GM18505 (cell line): ENCODE measurements around the gene PIP4P1.
A peak's percentile ranks its signal among the peaks of the same experiment; 100 is the strongest.

ENCODE experiments used
- ATAC-seq: cut with Tn5 transposase; IDR thresholded peaks from one replicate; pipeline ENCODE4 v1.9.1; 2021; ENCODE audit not compliant: unreplicated experiment
- POLR2A ChIP-seq: IDR thresholded peaks from 4 replicates; pipeline ENCODE4 v1.6.1; 2011; ENCODE audit warnings: borderline replicate concordance; ENCODE audit not compliant: insufficient read depth, insufficient read length; ENCODE audit errors: extremely low read depth

The PIP4P1 gene

GRCh38 chr14:20436363-20436755 is 24.9 kb downstream of the PIP4P1 start:
- no peak for TF ChIP-seq POLR2A
- no peak for ATAC-seq

DNA sequence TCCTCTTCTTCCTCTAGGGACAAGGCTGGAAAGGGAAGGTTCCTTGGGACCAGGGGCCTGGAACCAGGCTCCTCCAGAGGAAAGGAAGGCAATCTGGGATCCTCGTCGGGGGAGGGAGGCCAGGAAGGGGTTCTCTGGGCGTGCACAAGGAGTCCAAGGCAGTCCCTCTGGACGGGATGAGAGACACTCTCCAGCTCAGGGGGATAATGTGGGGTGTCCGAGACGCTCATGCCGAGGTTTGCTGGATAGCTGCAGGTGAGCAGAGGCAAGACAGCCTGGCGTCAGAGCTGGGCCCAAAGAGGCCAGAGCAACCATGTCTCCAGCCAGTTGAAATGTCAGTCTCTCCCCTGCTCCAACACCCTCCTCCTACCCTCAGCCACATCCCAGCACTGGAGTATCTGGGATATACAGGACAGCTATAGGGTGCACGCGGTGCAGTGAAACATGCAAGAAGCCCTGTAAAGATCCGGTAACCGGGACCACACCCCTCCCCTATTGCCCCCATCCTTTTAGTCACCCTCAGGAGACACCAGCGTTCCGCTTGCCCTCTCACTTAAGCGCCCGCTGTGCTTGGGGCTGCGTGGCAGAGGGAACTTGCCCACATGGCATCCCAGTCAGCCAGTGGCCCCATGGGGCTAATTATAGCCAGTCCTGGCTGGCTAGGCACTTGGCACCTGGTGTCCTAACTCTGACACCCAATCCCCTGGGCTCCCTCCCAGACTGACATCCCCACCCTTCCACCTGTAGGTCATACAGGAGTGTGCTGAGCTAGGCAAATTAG is 25.5 kb downstream of the PIP4P1 start, which contains the start of gene KLHL33:
KLHL33 (minus strand) TSS at position 585 of the 781 bp plus-strand sequence; CDS start at position 230, 355 bp downstream.
- no peak for ATAC-seq
- no peak for TF ChIP-seq POLR2A

- no peak for TF ChIP-seq POLR2A
- no peak for ATAC-seq
These were observed 26.3 kb downstream of the PIP4P1 start for GRCh38 chr14:20434701-20435581.

GRCh38 chr14:20429801-20430669 is 31.2 kb downstream of the PIP4P1 start:
- no peak for ATAC-seq
- TF ChIP-seq POLR2A = no peak

DNA sequence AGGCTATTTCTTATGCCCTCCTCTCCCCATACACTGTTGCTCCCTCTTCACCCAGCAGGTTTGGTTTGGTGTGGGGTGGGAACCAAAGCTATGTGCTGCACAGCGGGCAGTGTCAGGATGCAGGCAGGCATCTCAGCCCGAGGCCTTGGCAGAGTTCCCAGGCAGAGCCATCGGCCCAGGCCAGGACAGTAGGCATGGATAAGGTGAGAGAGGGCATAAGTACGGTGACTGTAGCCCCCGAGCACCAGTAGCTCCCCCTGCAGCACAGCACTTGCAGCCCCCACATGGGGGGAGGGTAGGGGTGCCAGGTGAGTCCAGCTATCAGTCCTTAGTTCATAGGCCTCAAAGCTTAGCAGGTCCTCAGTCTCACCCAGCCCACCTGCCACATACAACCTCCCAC is 32.4 kb downstream of the PIP4P1 start:
- TF ChIP-seq POLR2A = no peak
- no peak for ATAC-seq

GRCh38 chr14:20428010-20428365 is 33.2 kb downstream of the PIP4P1 start:
- peak; percentile 33 for ATAC-seq
- no peak for TF ChIP-seq POLR2A

DNA sequence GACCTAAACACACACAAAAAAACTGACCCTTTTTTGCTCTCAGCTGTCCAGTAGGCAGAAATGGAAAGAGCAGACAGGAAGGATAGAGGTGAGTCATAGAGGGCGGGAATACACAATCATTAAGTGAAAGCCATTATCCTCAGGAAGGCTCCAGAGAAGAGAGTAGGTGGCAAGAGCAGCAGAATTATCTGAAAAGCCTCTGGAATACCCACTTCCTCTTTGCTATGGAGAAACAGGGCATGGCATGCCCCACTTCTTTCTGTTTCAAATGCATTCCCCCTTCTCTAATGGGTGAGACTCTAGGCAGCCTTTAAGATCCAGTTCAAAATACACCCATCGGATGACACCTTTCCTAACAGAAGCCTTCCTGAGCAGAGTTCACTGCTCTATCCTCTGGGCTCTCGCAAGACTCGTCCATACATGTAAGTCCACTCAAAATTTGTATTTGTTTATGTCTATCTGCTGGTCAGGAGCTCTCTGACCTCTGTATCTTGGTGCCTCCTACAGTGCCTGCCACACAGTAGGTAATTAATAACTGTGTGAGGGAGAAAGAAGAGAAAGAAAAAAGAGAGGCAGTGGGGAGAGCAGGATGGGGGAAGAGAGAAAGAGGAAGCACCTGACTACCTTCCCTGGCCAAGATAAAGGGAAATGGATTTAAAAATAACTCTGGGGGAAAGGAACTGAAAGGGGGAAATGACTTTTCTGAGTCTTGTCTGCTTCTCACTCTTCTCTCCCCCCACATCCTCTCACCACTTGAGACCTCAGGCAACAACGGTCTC is 33.8 kb downstream of the PIP4P1 start:
- TF ChIP-seq POLR2A = no peak
- ATAC-seq = peak; percentile 83

DNA sequence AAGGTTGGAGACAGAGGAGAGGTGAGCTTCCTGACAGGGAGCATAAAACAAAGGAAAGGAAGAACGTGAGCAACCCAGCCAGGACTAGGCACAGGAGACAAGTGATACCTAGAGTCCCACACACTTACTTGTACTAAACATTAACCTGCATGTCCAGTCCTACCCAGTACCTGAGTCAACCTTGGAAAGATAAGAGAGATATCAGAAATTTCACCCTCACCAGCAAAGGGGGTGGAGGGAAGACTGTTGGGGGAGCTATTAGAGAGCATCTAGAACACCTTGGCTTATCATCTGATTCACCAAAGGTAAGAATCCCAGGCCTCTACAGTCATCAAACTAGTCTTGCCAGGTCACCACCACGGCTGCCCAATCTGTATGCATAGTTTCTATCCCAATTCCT is 36.4 kb downstream of the PIP4P1 start:
- no peak for TF ChIP-seq POLR2A
- ATAC-seq = no peak

GRCh38 chr14:20422886-20423285 is 38.3 kb downstream of the PIP4P1 start:
- no peak for TF ChIP-seq POLR2A
- no peak for ATAC-seq

DNA sequence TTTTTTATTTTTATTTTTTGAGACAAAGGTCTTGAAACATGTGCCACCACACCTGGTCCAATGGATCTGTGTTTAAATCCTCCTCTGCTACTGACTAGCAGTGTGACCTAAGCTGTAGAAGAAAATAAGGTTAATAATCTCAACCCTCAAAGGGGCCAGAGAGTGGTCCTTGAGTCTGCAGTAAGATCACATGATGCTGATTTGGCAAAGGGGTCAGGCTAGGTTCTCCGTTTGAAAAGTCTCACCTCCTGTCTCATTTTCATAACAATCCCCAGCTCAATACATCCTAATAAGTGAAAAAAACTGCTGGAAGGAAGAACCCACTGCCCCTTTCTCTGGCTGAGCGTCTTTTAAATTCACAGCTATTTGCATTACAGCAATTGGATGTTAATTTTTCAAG is 40.0 kb downstream of the PIP4P1 start:
- no peak for ATAC-seq
- no peak for TF ChIP-seq POLR2A

- no peak for TF ChIP-seq POLR2A
- no peak for ATAC-seq
These were observed 41.8 kb downstream of the PIP4P1 start for GRCh38 chr14:20419419-20419818.

- no peak for ATAC-seq
- TF ChIP-seq POLR2A = no peak
These were observed 42.7 kb downstream of the PIP4P1 start for GRCh38 chr14:20418501-20418909.
